ENCODE results near the gene COL13A1. TPM values are rescaled to one million over a fixed set of nuclear protein-coding genes. Genes with fewer than 3 reads are reported as not detected.

Gene COL13A1
- total and polyA plus RNA-seq, 4 donors, result 0.17 to 0.47 (median 0.18) TPM

- Histone ChIP-seq H3K36me3 (ENCODE audit: control insufficient read depth in 4 of 4, insufficient read depth in 3 of 4, low read depth in 1 of 4, low read length in 3 of 4) (no peaks in the 10 kb centered on the region), H3K4me1 (ENCODE audit: control insufficient read depth in 4 of 4, insufficient read depth in 4 of 4, low read length in 3 of 4) (no peaks in the 10 kb centered on the region), H3K9ac (ENCODE audit: low read depth in 1 of 2, low read length in 2 of 2) (no peak overlapping the region), H3K4me3 (ENCODE audit: low read depth in 1 of 3, low read length in 3 of 3) (no peak overlapping the region), H3K27ac (ENCODE audit: low read depth in 1 of 2, low read length in 2 of 2) (no peak overlapping the region), H3K27me3 (ENCODE audit: control insufficient read depth in 4 of 4, insufficient read depth in 4 of 4, low read length in 3 of 4) (peaks cover 0 to 4% (median 0%) of the 10 kb centered on the region in 4 donors), H3K9me3 (ENCODE audit: control insufficient read depth in 4 of 4, low read length in 3 of 4) (peaks cover 0 to 2% (median 0%) of the 10 kb centered on the region in 4 donors)
- DNase-seq (ENCODE audit: low spot score), result no peak
- TF ChIP-seq ATF3 (IDR thresholded peaks at IDR 0.05) (no peak), HNF4A (conservative IDR thresholded peaks at IDR 0.05) (no peak), HNF4G (IDR thresholded peaks at IDR 0.05) (no peak), GABPA (IDR thresholded peaks at IDR 0.05 in 1 of 2, conservative IDR thresholded peaks at IDR 0.05 in 1 of 2) (no peak), EGR1 (IDR thresholded peaks at IDR 0.05; ENCODE audit: low read depth in 2 of 2) (no peak), FOXA1 (IDR thresholded peaks at IDR 0.05) (no peak), RXRA (IDR thresholded peaks at IDR 0.05) (no peak), TAF1 (conservative IDR thresholded peaks at IDR 0.05) (no peak), YY1 (IDR thresholded peaks at IDR 0.05) (no peak), MAX (IDR thresholded peaks at IDR 0.05) (no peak), SP1 (IDR thresholded peaks at IDR 0.05) (no peak)
- TF ChIP-seq, protein P1, sequence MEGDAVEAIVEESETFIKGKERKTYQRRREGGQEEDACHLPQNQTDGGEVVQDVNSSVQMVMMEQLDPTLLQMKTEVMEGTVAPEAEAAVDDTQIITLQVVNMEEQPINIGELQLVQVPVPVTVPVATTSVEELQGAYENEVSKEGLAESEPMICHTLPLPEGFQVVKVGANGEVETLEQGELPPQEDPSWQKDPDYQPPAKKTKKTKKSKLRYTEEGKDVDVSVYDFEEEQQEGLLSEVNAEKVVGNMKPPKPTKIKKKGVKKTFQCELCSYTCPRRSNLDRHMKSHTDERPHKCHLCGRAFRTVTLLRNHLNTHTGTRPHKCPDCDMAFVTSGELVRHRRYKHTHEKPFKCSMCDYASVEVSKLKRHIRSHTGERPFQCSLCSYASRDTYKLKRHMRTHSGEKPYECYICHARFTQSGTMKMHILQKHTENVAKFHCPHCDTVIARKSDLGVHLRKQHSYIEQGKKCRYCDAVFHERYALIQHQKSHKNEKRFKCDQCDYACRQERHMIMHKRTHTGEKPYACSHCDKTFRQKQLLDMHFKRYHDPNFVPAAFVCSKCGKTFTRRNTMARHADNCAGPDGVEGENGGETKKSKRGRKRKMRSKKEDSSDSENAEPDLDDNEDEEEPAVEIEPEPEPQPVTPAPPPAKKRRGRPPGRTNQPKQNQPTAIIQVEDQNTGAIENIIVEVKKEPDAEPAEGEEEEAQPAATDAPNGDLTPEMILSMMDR (IDR thresholded peaks at IDR 0.05; ENCODE audit: low read depth, low read length, missing input control), result no peak
- 89% methylated on average over 2 of the region's 2 CpGs for WGBS
These were observed 179.0 kb downstream of the COL13A1 start for GRCh38 chr10:69980672-69981071.

- H3K9ac ChIP-seq (ENCODE audit: low read depth in 1 of 2, low read length in 2 of 2), result no peak overlapping the region
- TF ChIP-seq HNF4A (conservative IDR thresholded peaks at IDR 0.05) (no peak), EGR1 (IDR thresholded peaks at IDR 0.05; ENCODE audit: low read depth in 2 of 2) (no peak), RXRA (IDR thresholded peaks at IDR 0.05) (no peak), FOXA2 (IDR thresholded peaks at IDR 0.05) (no peak), TAF1 (conservative IDR thresholded peaks at IDR 0.05) (no peak), RAD21 (IDR thresholded peaks at IDR 0.05) (no peak), ZBTB33 (IDR thresholded peaks at IDR 0.05) (no peak), YY1 (IDR thresholded peaks at IDR 0.05) (no peak), SP1 (IDR thresholded peaks at IDR 0.05) (no peak), ATF3 (IDR thresholded peaks at IDR 0.05) (no peak), HNF4G (IDR thresholded peaks at IDR 0.05) (no peak), NR2F2 (IDR thresholded peaks at IDR 0.05) (no peak), FOXA1 (IDR thresholded peaks at IDR 0.05) (no peak), MAX (IDR thresholded peaks at IDR 0.05) (no peak), GABPA (IDR thresholded peaks at IDR 0.05 in 1 of 2, conservative IDR thresholded peaks at IDR 0.05 in 1 of 2) (no peak)
- TF ChIP-seq, protein P2, sequence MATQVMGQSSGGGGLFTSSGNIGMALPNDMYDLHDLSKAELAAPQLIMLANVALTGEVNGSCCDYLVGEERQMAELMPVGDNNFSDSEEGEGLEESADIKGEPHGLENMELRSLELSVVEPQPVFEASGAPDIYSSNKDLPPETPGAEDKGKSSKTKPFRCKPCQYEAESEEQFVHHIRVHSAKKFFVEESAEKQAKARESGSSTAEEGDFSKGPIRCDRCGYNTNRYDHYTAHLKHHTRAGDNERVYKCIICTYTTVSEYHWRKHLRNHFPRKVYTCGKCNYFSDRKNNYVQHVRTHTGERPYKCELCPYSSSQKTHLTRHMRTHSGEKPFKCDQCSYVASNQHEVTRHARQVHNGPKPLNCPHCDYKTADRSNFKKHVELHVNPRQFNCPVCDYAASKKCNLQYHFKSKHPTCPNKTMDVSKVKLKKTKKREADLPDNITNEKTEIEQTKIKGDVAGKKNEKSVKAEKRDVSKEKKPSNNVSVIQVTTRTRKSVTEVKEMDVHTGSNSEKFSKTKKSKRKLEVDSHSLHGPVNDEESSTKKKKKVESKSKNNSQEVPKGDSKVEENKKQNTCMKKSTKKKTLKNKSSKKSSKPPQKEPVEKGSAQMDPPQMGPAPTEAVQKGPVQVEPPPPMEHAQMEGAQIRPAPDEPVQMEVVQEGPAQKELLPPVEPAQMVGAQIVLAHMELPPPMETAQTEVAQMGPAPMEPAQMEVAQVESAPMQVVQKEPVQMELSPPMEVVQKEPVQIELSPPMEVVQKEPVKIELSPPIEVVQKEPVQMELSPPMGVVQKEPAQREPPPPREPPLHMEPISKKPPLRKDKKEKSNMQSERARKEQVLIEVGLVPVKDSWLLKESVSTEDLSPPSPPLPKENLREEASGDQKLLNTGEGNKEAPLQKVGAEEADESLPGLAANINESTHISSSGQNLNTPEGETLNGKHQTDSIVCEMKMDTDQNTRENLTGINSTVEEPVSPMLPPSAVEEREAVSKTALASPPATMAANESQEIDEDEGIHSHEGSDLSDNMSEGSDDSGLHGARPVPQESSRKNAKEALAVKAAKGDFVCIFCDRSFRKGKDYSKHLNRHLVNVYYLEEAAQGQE (IDR thresholded peaks at IDR 0.05), result no peak
- TF ChIP-seq, protein P1 (IDR thresholded peaks at IDR 0.05; ENCODE audit: low read depth, low read length, missing input control), result no peak
- H3K36me3 ChIP-seq (ENCODE audit: control insufficient read depth in 4 of 4, insufficient read depth in 3 of 4, low read depth in 1 of 4, low read length in 3 of 4), result no peaks in the 10 kb centered on the region
- H3K4me3 ChIP-seq (ENCODE audit: low read depth in 1 of 3, low read length in 3 of 3), result no peak overlapping the region
- no peak overlapping the region for H3K27ac ChIP-seq (ENCODE audit: low read depth in 1 of 2, low read length in 2 of 2)
- H3K4me1 ChIP-seq (ENCODE audit: control insufficient read depth in 4 of 4, insufficient read depth in 4 of 4, low read length in 3 of 4), result no peaks in the 10 kb centered on the region
- no peak for DNase-seq (ENCODE audit: low spot score)
- H3K27me3 ChIP-seq (ENCODE audit: control insufficient read depth in 4 of 4, insufficient read depth in 4 of 4, low read length in 3 of 4), result no peaks in the 10 kb centered on the region
- no peaks in the 10 kb centered on the region for H3K9me3 ChIP-seq (ENCODE audit: control insufficient read depth in 4 of 4, low read length in 3 of 4)
- WGBS, result 67% methylated on average over 2 of the region's 2 CpGs
These were observed 186.4 kb downstream of the COL13A1 start for GRCh38 chr10:69988094-69988493.
